Endothelial cell of umbilical vein (primary cell): ENCODE measurements around the gene RILPL2.

ENCODE experiments used
- CTCF ChIP-seq, 2 donors: IDR thresholded peaks; 1 replicate in 1 of 2; 2 replicates in 1 of 2; pipeline ENCODE4 v1.5.1; 2011; ENCODE audit warnings: low read length in 2 of 2, mild to moderate bottlenecking in 2 of 2, moderate library complexity in 2 of 2, control low read depth in 1 of 2, inconsistent platforms in 1 of 2, low read depth in 1 of 2; ENCODE audit not compliant: insufficient read depth in 1 of 2; ENCODE audit errors: extremely low read depth in 1 of 2
- EZH2 ChIP-seq: IDR thresholded peaks from 2 replicates; pipeline ENCODE4 v1.6.1; 2012; ENCODE audit warnings: borderline replicate concordance, low read depth, mild to moderate bottlenecking, moderate library complexity, low read length, inconsistent platforms; ENCODE audit not compliant: severe bottlenecking
- FOS ChIP-seq: IDR thresholded peaks from 2 replicates; pipeline ENCODE4 v1.6.1; 2011; ENCODE audit warnings: mild to moderate bottlenecking, low read length, moderate library complexity, borderline replicate concordance; ENCODE audit not compliant: insufficient read depth
- GATA2 ChIP-seq: IDR thresholded peaks from 2 replicates; pipeline ENCODE4 v1.7.0; 2011; ENCODE audit warnings: low read depth, mild to moderate bottlenecking, moderate library complexity, mixed read lengths, low read length; ENCODE audit not compliant: insufficient read length, insufficient read depth
- MAX ChIP-seq: IDR thresholded peaks from 2 replicates; pipeline ENCODE4 v1.6.1; 2011; ENCODE audit not compliant: insufficient read depth, insufficient read length
- MYC ChIP-seq: IDR thresholded peaks from one replicate; pipeline ENCODE4 v1.6.1; 2011; ENCODE audit warnings: mild to moderate bottlenecking, low read depth, low read length
- POLR2A ChIP-seq: IDR thresholded peaks from 2 replicates; pipeline ENCODE4 v1.6.1; 2012; ENCODE audit warnings: low read depth, mild to moderate bottlenecking, control low read depth, low read length
- POLR2AphosphoS5 ChIP-seq: IDR thresholded peaks from 2 replicates; pipeline ENCODE4 v1.6.1; 2012; ENCODE audit warnings: low read depth, mild to moderate bottlenecking, control low read depth, low read length, moderate library complexity; ENCODE audit not compliant: insufficient read depth

GRCh38 chr12:123441523-123442164 lies 5.2 kb upstream of the RILPL2 start:
- TF ChIP-seq GATA2 (no peak), POLR2AphosphoS5 (no peak), EZH2 (no peak), CTCF (IDR thresholded peaks at IDR 0.05; ENCODE audit: extremely low read depth in 1 of 2, insufficient read depth in 1 of 2, low read depth in 1 of 2, low read length in 2 of 2) (no peak), POLR2A (no peak), MYC (no peak), FOS (no peak), MAX (no peak)
